ENCODE measurements around the gene NOX4.
"Not testable (repeated sequence)": the region's sequence is repeated elsewhere in the genome, so short reads cannot be mapped to it uniquely, and the experiment has no call there.

Gene NOX4

DNA sequence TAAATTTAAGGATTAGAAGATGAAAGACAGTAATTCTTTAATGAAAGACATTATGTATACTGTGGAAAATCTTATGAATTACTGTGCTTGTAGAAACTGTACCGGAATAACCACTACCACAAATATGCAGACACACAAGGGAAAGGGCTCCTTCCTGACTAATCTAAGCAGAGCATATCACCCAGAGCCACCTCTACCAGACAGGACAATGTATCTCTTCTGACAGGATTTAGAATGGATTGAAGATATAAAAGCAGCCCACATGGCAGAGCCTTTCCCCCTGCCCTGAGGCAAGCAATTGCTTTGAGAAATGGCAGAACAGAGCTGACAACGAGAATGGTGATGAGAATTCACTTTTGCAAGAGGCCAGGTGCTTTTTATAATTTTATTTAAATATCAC is 144.1 kb downstream of the NOX4 start:
- Histone ChIP-seq H4K8ac (ENCODE audit: low read length) (no peak overlapping the region), H3K27me3 (ENCODE audit: control insufficient read depth in 1 of 2, insufficient read depth in 1 of 2, low read length in 2 of 2) (no peaks in the 10 kb centered on the region), H2BK12ac (ENCODE audit: low read length in 2 of 2) (no peak overlapping the region), H3K4ac (ENCODE audit: low read depth in 1 of 2, low read length in 2 of 2) (no peak overlapping the region), H3K14ac (ENCODE audit: low read length in 2 of 2) (no peak overlapping the region), H3K27ac (ENCODE audit: low read length, poor library complexity, severe bottlenecking) (no peak overlapping the region), H3K9me3 (ENCODE audit: control insufficient read depth, low read length) (no peaks in the 10 kb centered on the region), H3K36me3 (ENCODE audit: control insufficient read depth in 1 of 2, insufficient read depth in 2 of 2, low read depth in 1 of 2, low read length in 2 of 2) (no peaks in the 10 kb centered on the region), H4K91ac (ENCODE audit: low read length) (no peak overlapping the region), H2AFZ (ENCODE audit: low read depth, low read length) (no peak overlapping the region), H3K18ac (ENCODE audit: low read depth in 1 of 2, low read length in 2 of 2) (no peak overlapping the region), H2BK15ac (ENCODE audit: low read depth, poor library complexity, severe bottlenecking) (no peak overlapping the region), H3K4me2 (ENCODE audit: low read length, poor library complexity, severe bottlenecking) (no peak overlapping the region), H3K79me1 (replicated peaks; ENCODE audit: low read length, poor library complexity, severe bottlenecking) (no peaks in the 10 kb centered on the region), H3K4me1 (ENCODE audit: control insufficient read depth, insufficient read depth, low read depth, low read length) (no peaks in the 10 kb centered on the region), H2BK120ac (ENCODE audit: low read depth, low read length) (no peak overlapping the region), H2AK5ac (ENCODE audit: low read length, severe bottlenecking) (no peak overlapping the region), H2BK5ac (ENCODE audit: low read depth, low read length, poor library complexity, severe bottlenecking) (no peak overlapping the region), H3K4me3 (ENCODE audit: insufficient read depth in 1 of 2, low read depth in 1 of 2, low read length in 2 of 2) (no peak overlapping the region), H3K9ac (ENCODE audit: low read length) (no peak overlapping the region), H3K23ac (ENCODE audit: low read length in 2 of 2) (no peak overlapping the region)
- no CpG with 5 or more reads among the region's 2 CpGs for WGBS
- no peak for DNase-seq

DNA sequence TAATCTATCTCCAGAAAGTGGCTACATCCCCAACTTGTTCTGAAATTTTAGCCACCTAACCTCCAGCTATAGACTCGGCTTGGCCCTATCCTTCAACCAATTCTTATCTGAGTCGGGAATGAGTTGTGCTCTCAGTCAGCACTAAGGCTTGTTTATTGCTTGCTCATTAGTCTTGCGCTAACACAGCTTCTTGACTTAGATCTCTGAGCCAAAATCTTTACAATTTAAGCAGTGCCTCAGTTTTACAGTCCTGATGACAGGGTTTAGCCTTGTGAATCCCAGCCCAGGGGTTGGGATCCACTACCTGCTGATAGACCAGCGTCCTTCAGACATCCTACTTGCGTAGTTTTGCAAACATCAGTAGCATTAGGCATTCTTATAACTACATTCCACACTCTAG is 144.6 kb downstream of the NOX4 start:
- H3K27ac ChIP-seq (ENCODE audit: low read length, poor library complexity, severe bottlenecking), result no peak overlapping the region
- H3K9me3 ChIP-seq (ENCODE audit: control insufficient read depth, low read length), result no peaks in the 10 kb centered on the region
- H3K4ac ChIP-seq (ENCODE audit: low read depth in 1 of 2, low read length in 2 of 2), result no peak overlapping the region
- 79% methylated on average over 3 of the region's 5 CpGs for WGBS
- no peaks in the 10 kb centered on the region for H3K27me3 ChIP-seq (ENCODE audit: control insufficient read depth in 1 of 2, insufficient read depth in 1 of 2, low read length in 2 of 2)
- H3K4me1 ChIP-seq (ENCODE audit: control insufficient read depth, insufficient read depth, low read depth, low read length), result no peaks in the 10 kb centered on the region
- H3K4me3 ChIP-seq (ENCODE audit: insufficient read depth in 1 of 2, low read depth in 1 of 2, low read length in 2 of 2), result no peak overlapping the region
- no peak overlapping the region for H3K14ac ChIP-seq (ENCODE audit: low read length in 2 of 2)
- H3K23ac ChIP-seq (ENCODE audit: low read length in 2 of 2), result no peak overlapping the region
- DNase-seq, result no peak
- H2AFZ ChIP-seq (ENCODE audit: low read depth, low read length), result no peak overlapping the region
- H4K8ac ChIP-seq (ENCODE audit: low read length), result no peak overlapping the region
- H2BK12ac ChIP-seq (ENCODE audit: low read length in 2 of 2), result no peak overlapping the region
- no peaks in the 10 kb centered on the region for H3K36me3 ChIP-seq (ENCODE audit: control insufficient read depth in 1 of 2, insufficient read depth in 2 of 2, low read depth in 1 of 2, low read length in 2 of 2)
- no peak overlapping the region for H3K4me2 ChIP-seq (ENCODE audit: low read length, poor library complexity, severe bottlenecking)
- no peak overlapping the region for H2BK5ac ChIP-seq (ENCODE audit: low read depth, low read length, poor library complexity, severe bottlenecking)
- no peaks in the 10 kb centered on the region for H3K79me1 ChIP-seq (replicated peaks; ENCODE audit: low read length, poor library complexity, severe bottlenecking)
- H3K18ac ChIP-seq (ENCODE audit: low read depth in 1 of 2, low read length in 2 of 2), result no peak overlapping the region
- no peak overlapping the region for H3K9ac ChIP-seq (ENCODE audit: low read length)
- no peak overlapping the region for H2AK5ac ChIP-seq (ENCODE audit: low read length, severe bottlenecking)
- H4K91ac ChIP-seq (ENCODE audit: low read length), result no peak overlapping the region
- no peak overlapping the region for H2BK15ac ChIP-seq (ENCODE audit: low read depth, poor library complexity, severe bottlenecking)
- H2BK120ac ChIP-seq (ENCODE audit: low read depth, low read length), result no peak overlapping the region

DNA sequence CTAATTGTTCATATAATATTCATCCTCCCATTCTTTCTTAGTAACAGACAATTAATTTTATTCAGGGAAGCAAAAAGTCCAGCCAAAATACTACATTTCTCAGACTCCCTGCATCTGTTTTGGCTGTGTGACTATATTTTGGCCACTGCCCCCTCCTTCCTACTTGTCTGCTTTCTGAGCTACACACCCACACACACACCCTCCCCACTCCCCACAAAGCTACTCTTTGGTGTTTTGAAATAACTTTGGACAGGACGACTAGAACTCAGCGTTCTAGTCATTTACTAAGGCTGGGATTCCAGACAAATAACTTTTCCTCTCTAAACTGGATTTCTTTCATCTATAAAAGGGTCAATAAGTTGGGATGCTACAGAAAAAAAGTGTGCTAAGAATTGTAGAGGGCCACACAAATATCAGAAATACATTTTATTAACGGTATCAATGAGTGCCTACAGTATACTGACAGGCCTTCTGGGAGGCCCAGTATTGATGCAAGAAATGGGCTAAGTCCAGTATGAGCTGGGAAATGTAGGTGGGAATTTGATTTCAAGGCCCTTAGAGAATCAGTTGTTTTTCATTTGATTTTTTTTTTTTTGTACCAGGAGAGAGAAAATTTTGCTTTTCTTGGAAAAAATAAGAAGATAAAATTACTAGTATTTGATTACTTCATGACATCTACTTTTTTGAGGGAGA is 148.1 kb downstream of the NOX4 start:
- not testable (repeated sequence) for H3K4me2 ChIP-seq (ENCODE audit: low read length, poor library complexity, severe bottlenecking); H3K14ac ChIP-seq (ENCODE audit: low read length in 2 of 2); H3K23ac ChIP-seq (ENCODE audit: low read length in 2 of 2); H2AFZ ChIP-seq (ENCODE audit: low read depth, low read length); H2BK120ac ChIP-seq (ENCODE audit: low read depth, low read length); H2AK5ac ChIP-seq (ENCODE audit: low read length, severe bottlenecking); H2BK15ac ChIP-seq (ENCODE audit: low read depth, poor library complexity, severe bottlenecking); H3K27ac ChIP-seq (ENCODE audit: low read length, poor library complexity, severe bottlenecking); H3K18ac ChIP-seq (ENCODE audit: low read depth in 1 of 2, low read length in 2 of 2); H3K4me1 ChIP-seq (ENCODE audit: control insufficient read depth, insufficient read depth, low read depth, low read length); H3K9ac ChIP-seq (ENCODE audit: low read length); H3K36me3 ChIP-seq (ENCODE audit: control insufficient read depth in 1 of 2, insufficient read depth in 2 of 2, low read depth in 1 of 2, low read length in 2 of 2); H3K4ac ChIP-seq (ENCODE audit: low read depth in 1 of 2, low read length in 2 of 2); H4K8ac ChIP-seq (ENCODE audit: low read length); H3K4me3 ChIP-seq (ENCODE audit: insufficient read depth in 1 of 2, low read depth in 1 of 2, low read length in 2 of 2); H3K27me3 ChIP-seq (ENCODE audit: control insufficient read depth in 1 of 2, insufficient read depth in 1 of 2, low read length in 2 of 2); H3K79me1 ChIP-seq (replicated peaks; ENCODE audit: low read length, poor library complexity, severe bottlenecking); H2BK5ac ChIP-seq (ENCODE audit: low read depth, low read length, poor library complexity, severe bottlenecking); H4K91ac ChIP-seq (ENCODE audit: low read length); H3K9me3 ChIP-seq (ENCODE audit: control insufficient read depth, low read length)
- WGBS, result 93% methylated on average over 1 of the region's 3 CpGs
- peak overlapping the region in 1 of 2 experiments; percentile 52 for H2BK12ac ChIP-seq (ENCODE audit: low read length in 2 of 2)
- peak; percentile 8 for DNase-seq

DNA sequence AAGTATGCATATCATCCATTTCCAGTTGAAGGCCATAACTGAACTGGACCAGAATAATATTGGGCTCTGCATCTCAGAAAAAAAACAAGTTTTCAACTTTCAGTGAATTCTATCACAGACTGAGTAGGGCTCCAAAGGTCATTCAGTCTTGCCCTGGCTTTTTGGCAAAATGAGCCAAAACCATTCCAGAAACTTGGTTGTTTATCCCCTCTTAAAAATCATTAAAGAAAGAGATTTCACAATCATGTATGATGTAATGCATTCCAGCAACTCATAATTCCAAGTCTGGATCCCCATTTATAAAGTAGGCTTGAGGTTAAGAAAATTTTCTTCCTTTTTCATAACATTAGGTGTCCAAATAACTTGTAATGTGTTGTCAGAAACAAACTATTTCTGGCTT is 150.7 kb downstream of the NOX4 start:
- not testable (repeated sequence) for H3K36me3 ChIP-seq (ENCODE audit: control insufficient read depth in 1 of 2, insufficient read depth in 2 of 2, low read depth in 1 of 2, low read length in 2 of 2); H3K27me3 ChIP-seq (ENCODE audit: control insufficient read depth in 1 of 2, insufficient read depth in 1 of 2, low read length in 2 of 2); DNase-seq; H3K23ac ChIP-seq (ENCODE audit: low read length in 2 of 2); H3K4me2 ChIP-seq (ENCODE audit: low read length, poor library complexity, severe bottlenecking); H2BK12ac ChIP-seq (ENCODE audit: low read length in 2 of 2); H2AFZ ChIP-seq (ENCODE audit: low read depth, low read length); H3K14ac ChIP-seq (ENCODE audit: low read length in 2 of 2); H3K9me3 ChIP-seq (ENCODE audit: control insufficient read depth, low read length); H4K91ac ChIP-seq (ENCODE audit: low read length); H3K4ac ChIP-seq (ENCODE audit: low read depth in 1 of 2, low read length in 2 of 2); H3K4me1 ChIP-seq (ENCODE audit: control insufficient read depth, insufficient read depth, low read depth, low read length); H3K79me1 ChIP-seq (replicated peaks; ENCODE audit: low read length, poor library complexity, severe bottlenecking); H2BK5ac ChIP-seq (ENCODE audit: low read depth, low read length, poor library complexity, severe bottlenecking); H2AK5ac ChIP-seq (ENCODE audit: low read length, severe bottlenecking); H4K8ac ChIP-seq (ENCODE audit: low read length); H3K4me3 ChIP-seq (ENCODE audit: insufficient read depth in 1 of 2, low read depth in 1 of 2, low read length in 2 of 2); H2BK15ac ChIP-seq (ENCODE audit: low read depth, poor library complexity, severe bottlenecking); H2BK120ac ChIP-seq (ENCODE audit: low read depth, low read length); H3K18ac ChIP-seq (ENCODE audit: low read depth in 1 of 2, low read length in 2 of 2); H3K9ac ChIP-seq (ENCODE audit: low read length)
- peak overlapping the region; percentile 54 for H3K27ac ChIP-seq (ENCODE audit: low read length, poor library complexity, severe bottlenecking)

Measured in mesenchymal stem cell (in vitro differentiated cells and primary cell).